Activated CD4-positive, alpha-beta T cell treated with anti-CD3 and anti-CD28 coated beads, Interleukin-2, amount 50 U/mL, for 48 hours (primary cell): ENCODE results near the gene ATXN7L1.
"Not testable (repeated sequence)": the region's sequence is repeated elsewhere in the genome, so short reads cannot be mapped to it uniquely, and the experiment has no call there.

Source experiments
- DNase-seq, 2 experiments: peaks; one replicate each; pipeline ENCODE4 v3.0.0-alpha.2; 2020

Gene ATXN7L1

GRCh38 chr7:105697169-105697568 is 179.2 kb downstream of the ATXN7L1 start:
- not testable (repeated sequence) for DNase-seq

GRCh38 chr7:105693576-105693975 is 182.8 kb downstream of the ATXN7L1 start:
- no peak for DNase-seq

- peak; percentile 24 to 45 for DNase-seq
These were observed 184.5 kb downstream of the ATXN7L1 start for GRCh38 chr7:105691680-105692564.

GRCh38 chr7:105691082-105691679 is 185.2 kb downstream of the ATXN7L1 start:
- DNase-seq: peak; percentile 45 to 59

GRCh38 chr7:105690325-105690945 is 186.0 kb downstream of the ATXN7L1 start:
- DNase-seq: no peak

GRCh38 chr7:105689067-105689819 is 187.2 kb downstream of the ATXN7L1 start:
- no peak for DNase-seq

GRCh38 chr7:105688617-105689016 is 187.8 kb downstream of the ATXN7L1 start:
- DNase-seq: no peak

- no peak for DNase-seq
These were observed 191.2 kb downstream of the ATXN7L1 start for GRCh38 chr7:105685161-105685560.

GRCh38 chr7:105682341-105683060 is 193.9 kb downstream of the ATXN7L1 start:
- DNase-seq: no peak

GRCh38 chr7:105680505-105681187 is 195.8 kb downstream of the ATXN7L1 start:
- no peak for DNase-seq

- DNase-seq: peak; percentile 47 to 59
These were observed 197.4 kb downstream of the ATXN7L1 start for GRCh38 chr7:105678811-105679495.

- peak; percentile 58 to 65 for DNase-seq
These were observed 198.4 kb downstream of the ATXN7L1 start for GRCh38 chr7:105677817-105678573.

- DNase-seq: no peak
These were observed 199.0 kb downstream of the ATXN7L1 start for GRCh38 chr7:105677410-105677730.

GRCh38 chr7:105675934-105676371 is 200.4 kb downstream of the ATXN7L1 start:
- DNase-seq: peak; percentile 66 to 74

- DNase-seq: peak; percentile 15 to 38
These were observed 202.0 kb downstream of the ATXN7L1 start for GRCh38 chr7:105674200-105674920.

GRCh38 chr7:105673367-105674084 is 202.9 kb downstream of the ATXN7L1 start:
- no peak for DNase-seq

GRCh38 chr7:105672801-105673200 is 203.6 kb downstream of the ATXN7L1 start:
- DNase-seq: no peak

GRCh38 chr7:105666324-105666723 is 210.1 kb downstream of the ATXN7L1 start:
- DNase-seq: no peak

- no peak for DNase-seq
These were observed 210.7 kb downstream of the ATXN7L1 start for GRCh38 chr7:105665684-105666083.
